Airway epithelial cell (primary cell): Measurements from ENCODE around the gene INO80E. TPM values are rescaled to one million over a fixed set of nuclear protein-coding genes. Genes with fewer than 3 reads are reported as not detected.

Experiments
- total RNA-seq: library from RNA; depleted of rRNA; stranded (reverse); fragments of >200 nt; gene quantifications from 2 replicates; pipeline ENCODE4 v1.2.3, GENCODE V29; 2015

The INO80E gene
- 49.0 and 66.1 TPM in 2 replicates for total RNA-seq

GRCh38 chr16:29995911-29996765 lies at the start of gene INO80E:
INO80E (plus strand) TSS chr16:29996241; CDS start chr16:29996311, 70 bp downstream.

GRCh38 chr16:29961479-29962343 lies 34.3 kb upstream of the INO80E start, which contains the start of gene TMEM219:
TMEM219 (plus strand) TSS chr16:29962079; CDS start chr16:29963144, 1,065 bp downstream.

DNA sequence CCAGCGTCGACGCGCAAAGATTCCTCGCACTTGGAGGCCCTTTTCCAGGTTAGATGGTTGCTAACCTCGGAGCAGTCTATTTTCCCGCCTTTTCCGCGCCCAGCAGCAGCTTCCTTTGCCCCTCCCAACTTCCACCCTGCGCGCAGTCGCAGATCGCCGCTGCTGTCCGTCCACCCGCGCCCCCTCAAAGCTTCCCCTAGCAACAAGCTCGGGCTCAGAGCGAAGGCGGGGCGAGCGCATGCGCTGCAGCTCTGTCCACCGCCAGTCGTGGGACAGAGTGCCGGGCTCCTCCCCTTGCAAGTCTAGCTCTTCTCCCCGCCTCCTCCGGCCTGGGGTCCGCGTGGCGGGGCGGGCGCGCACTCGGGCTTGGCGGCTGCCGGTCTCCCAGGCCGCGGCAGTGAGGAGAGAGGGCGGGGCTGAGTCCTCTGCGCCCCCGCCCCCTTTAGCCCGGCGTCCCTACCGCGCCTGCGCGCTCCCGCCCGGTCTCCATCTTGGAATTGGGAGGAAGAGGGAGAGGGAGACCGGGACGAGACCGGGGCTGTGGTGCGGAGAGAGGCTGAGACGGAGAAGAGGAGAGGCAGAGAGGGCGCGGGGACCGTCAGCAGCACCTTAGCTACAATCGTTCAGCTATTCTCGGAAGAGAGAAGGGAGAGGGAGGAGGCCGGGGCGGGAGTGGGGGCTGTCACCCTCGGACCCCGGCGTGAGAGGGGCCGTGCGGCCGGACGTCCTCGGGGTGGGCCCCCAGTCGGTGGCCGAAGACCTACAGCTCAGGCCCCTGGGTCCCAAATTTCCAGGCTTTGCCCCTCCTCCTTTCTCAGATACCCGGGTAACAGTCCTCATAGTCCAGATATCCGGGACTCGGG lies 22.4 kb upstream of the INO80E start, which contains the start of gene TAOK2:
TAOK2 (plus strand) TSS at position 485 of the 863 bp plus-strand sequence. CDS start 3,905 bp downstream, outside the sequence.

GRCh38 chr16:29995324-29995910 lies 624 bp upstream of the INO80E start, which contains the start of gene HIRIP3:
HIRIP3 (minus strand) TSS chr16:29995617; CDS start chr16:29995605, 12 bp downstream.

DNA sequence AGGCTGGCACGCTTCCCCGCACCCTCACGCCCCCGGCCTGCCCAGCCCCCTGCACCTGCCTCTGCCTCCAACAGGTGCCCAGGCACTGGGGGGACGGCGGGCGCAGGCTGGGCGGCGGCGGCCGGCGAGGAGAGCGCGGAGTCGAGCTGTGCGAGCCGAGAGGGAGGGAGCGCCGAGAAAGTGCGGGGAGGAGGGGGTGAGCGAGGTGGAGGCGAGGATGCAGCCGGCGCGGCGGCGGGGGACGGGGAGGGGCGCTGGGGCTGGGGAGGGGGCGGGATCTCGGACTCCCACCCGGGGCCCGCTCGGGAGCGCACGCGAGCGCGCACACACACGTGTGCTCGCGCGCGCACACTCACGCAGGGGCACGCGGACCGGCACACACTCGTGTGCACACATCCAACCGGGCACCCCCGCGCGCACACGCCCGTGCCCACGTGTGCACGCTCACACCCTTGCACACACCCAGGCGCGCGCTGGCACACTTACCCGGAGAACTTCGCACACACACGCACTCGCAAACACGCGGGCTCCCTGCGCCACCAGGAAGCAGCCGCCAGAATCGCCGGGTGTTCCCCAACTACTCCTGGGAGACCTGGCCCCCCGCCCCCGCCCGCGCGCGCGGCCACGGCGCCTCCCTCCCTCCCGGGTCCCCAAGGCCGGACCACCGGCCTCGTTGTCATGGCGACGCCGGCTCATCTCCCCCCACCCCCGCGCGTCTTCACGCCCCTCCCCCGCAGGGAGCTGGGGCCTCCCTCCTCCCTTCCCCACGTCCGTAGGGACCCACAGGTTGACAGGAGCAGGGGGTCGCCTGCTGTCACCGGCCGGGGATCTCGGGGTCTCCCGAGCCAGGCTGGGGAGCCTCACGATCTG lies 15.0 kb downstream of the INO80E start, which contains the start of gene DOC2A:
DOC2A (minus strand) TSS at position 184 of the 870 bp plus-strand sequence. CDS start 805 bp downstream, outside the sequence.

GRCh38 chr16:30022887-30023286 lies 26.8 kb downstream of the INO80E start, which contains the start of gene C16orf92:
C16orf92 (plus strand) TSS chr16:30023198; CDS start chr16:30023341, 143 bp downstream.

DNA sequence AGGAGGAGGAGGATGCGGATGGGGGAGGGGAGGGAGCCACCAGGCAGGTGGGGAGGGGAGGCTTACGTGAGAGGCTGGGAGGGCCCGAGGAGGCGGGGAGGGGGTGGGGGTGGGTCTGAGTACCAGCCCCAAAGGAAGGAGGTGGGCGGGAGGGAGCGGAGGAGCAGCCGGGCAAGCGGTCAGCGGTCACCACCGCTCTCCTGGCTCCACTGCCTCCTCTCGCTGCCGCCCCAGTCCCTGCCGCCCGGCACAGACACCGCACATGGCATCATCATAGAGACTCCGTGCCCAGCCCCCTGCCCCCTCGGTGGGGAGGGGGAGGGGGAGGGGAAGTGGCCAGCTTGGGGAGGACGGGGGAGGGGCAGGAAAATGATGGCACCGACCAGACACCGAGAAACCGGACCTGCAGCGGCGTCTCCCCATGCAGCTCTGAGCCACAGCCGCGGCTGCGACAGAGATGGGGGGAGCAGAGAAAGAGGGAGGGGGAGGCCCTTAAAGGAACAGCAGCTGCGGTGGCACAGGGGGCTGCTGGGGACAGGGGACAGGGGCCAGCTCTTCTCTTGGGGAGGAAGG lies 34.9 kb downstream of the INO80E start, which contains the start of gene TLCD3B:
TLCD3B (minus strand) TSS at position 431 of the 573 bp plus-strand sequence. CDS start 744 bp downstream, outside the sequence.

Other genes with a start within 250 kb of the INO80E start
- not detected in 2 replicates for gene ZG16, start 218.0 kb upstream of the INO80E start, total RNA-seq
- 51.3 and 68.9 TPM in 2 replicates for gene KIF22, start 205.5 kb upstream of the INO80E start, total RNA-seq
- gene MAZ, start 189.7 kb upstream of the INO80E start, total RNA-seq, result 160 and 240 TPM in 2 replicates
- not detected in 2 replicates for gene PRRT2, start 184.0 kb upstream of the INO80E start, total RNA-seq
- gene PAGR1, start 180.1 kb upstream of the INO80E start, total RNA-seq, result 49.9 and 54.9 TPM in 2 replicates
- 91.0 and 99.4 TPM in 2 replicates for gene MVP, start 175.8 kb upstream of the INO80E start, total RNA-seq
- 56.8 and 68.1 TPM in 2 replicates for gene CDIPT, start 133.0 kb upstream of the INO80E start, total RNA-seq
- gene SEZ6L2, start 96.7 kb upstream of the INO80E start, total RNA-seq, result 9.9 and 11.2 TPM in 2 replicates
- gene ASPHD1, start 95.8 kb upstream of the INO80E start, total RNA-seq, result 5.4 and 9.3 TPM in 2 replicates
- gene KCTD13, start 70.0 kb upstream of the INO80E start, total RNA-seq, result 9.0 and 11.5 TPM in 2 replicates
- 86.8 and 109 TPM in 2 replicates for gene TMEM219, start 34.2 kb upstream of the INO80E start, total RNA-seq
- 37.1 and 37.2 TPM in 2 replicates for gene TAOK2, start 22.4 kb upstream of the INO80E start, total RNA-seq
- gene HIRIP3, start 624 bp upstream of the INO80E start, total RNA-seq, result 7.5 and 8.9 TPM in 2 replicates
- gene DOC2A, start 14.8 kb downstream of the INO80E start, total RNA-seq, result 0.71 TPM in 1 of 2 replicates, not detected in the other
- not detected in 2 replicates for gene C16orf92, start 27.0 kb downstream of the INO80E start, total RNA-seq
- 0.14 TPM in 1 of 2 replicates, not detected in the other for gene TLCD3B, start 35.0 kb downstream of the INO80E start, total RNA-seq
- gene ALDOA, start 69.5 kb downstream of the INO80E start, total RNA-seq, result 2,269 and 2,487 TPM in 2 replicates
- 87.6 and 119 TPM in 2 replicates for gene PPP4C, start 79.8 kb downstream of the INO80E start, total RNA-seq
- 1.2 and 3.3 TPM in 2 replicates for gene TBX6, start 95.7 kb downstream of the INO80E start, total RNA-seq
- 16.1 and 21.9 TPM in 2 replicates for gene YPEL3, start 100.0 kb downstream of the INO80E start, total RNA-seq
- 4.4 and 7.9 TPM in 2 replicates for gene GDPD3, start 117.3 kb downstream of the INO80E start, total RNA-seq
- gene MAPK3, start 127.0 kb downstream of the INO80E start, total RNA-seq, result 62.0 and 62.1 TPM in 2 replicates
- 16.2 and 18.6 TPM in 2 replicates for gene CORO1A, start 187.4 kb downstream of the INO80E start, total RNA-seq
- 254 and 612 TPM in 2 replicates for gene BOLA2B, start 197.4 kb downstream of the INO80E start, total RNA-seq
- 38.1 and 64.8 TPM in 2 replicates for gene SLX1A, start 197.6 kb downstream of the INO80E start, total RNA-seq
- 0.98 and 7.1 TPM in 2 replicates for gene SULT1A3, start 203.0 kb downstream of the INO80E start, total RNA-seq